ENCODE data around the gene ENO2. TPM values are rescaled to one million over a fixed set of nuclear protein-coding genes. Genes with fewer than 3 reads are reported as not detected.
A peak's percentile ranks its signal among the peaks of the same experiment; 100 is the strongest.
"Not testable (repeated sequence)": the region's sequence is repeated elsewhere in the genome, so short reads cannot be mapped to it uniquely, and the experiment has no call there.

ENO2 gene
- total RNA-seq: 10 to 100 TPM; 83.5 to 97.4 (median 85.2) TPM

DNA sequence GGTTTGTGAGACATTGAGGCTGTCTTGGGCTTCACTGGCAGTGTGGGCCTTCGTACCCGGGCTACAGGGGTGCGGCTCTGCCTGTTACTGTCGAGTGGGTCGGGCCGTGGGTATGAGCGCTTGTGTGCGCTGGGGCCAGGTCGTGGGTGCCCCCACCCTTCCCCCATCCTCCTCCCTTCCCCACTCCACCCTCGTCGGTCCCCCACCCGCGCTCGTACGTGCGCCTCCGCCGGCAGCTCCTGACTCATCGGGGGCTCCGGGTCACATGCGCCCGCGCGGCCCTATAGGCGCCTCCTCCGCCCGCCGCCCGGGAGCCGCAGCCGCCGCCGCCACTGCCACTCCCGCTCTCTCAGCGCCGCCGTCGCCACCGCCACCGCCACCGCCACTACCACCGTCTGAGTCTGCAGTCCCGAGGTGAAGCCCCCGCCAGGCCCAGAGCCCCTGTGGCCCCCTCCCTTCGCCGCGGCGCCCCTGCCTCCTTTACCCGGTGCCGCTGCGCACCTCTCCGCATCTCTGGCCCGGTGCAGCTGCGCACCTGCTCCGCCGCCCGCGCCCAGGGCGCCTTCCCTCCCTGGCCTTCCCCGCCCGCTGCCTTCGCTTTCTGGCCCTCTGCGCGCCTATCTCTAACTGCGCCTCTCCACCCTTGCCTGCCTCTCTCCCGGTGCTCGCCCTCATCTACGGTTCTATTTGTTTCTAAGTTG, at the start of gene ENO2:
ENO2 (plus strand) TSS at position 335 of the 701 bp plus-strand sequence. CDS start 1,253 bp downstream, outside the sequence.
- DNase-seq: peak; percentile 85
- no peaks in the 10 kb centered on the region for H3K27me3 Mint-ChIP-seq (ENCODE audit: low read depth)

DNA sequence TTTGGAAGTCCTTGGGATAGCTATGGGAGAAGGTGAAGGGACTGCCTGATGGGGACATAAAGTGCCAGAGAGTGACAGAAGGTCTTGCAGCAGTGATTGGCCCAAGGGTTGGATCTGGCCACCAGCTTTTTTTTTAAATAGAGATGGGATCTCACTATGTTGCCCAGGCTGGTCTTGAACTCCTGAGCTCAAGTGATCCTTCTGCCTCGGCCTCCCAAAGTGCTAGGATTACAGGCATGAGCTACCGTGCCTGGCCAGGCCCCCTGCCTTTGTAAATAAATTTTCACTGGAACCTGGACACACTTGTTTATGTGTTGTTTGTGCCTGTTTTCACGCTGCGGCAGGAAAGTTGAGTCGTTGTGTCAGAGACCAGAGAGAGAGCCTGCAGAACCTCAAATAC, 49.1 kb upstream of the ENO2 start:
- H3K4me3 Mint-ChIP-seq: peak overlapping the region; percentile 29
- H3K27me3 Mint-ChIP-seq (ENCODE audit: low read depth); H3K9me3 Mint-ChIP-seq; ATAC-seq; DNase-seq: not testable (repeated sequence)
- peaks cover 57% of the 10 kb centered on the region for H3K36me3 Mint-ChIP-seq (ENCODE audit: insufficient read depth)
- H3K4me1 Mint-ChIP-seq (ENCODE audit: low read depth): peaks cover 26% of the 10 kb centered on the region

More for the DNA sequence above, at the start of gene ENO2:
- Mint-ChIP-seq H3K9me3 (no peaks in the 10 kb centered on the region), H3K4me3 (peak within 1 kb of the TSS; percentile 92), H3K4me1 (ENCODE audit: low read depth) (peaks cover 31% of the 10 kb centered on the region), H3K36me3 (ENCODE audit: insufficient read depth) (peaks cover 9% of the 10 kb centered on the region)
- ATAC-seq: peak; percentile 96

DNA sequence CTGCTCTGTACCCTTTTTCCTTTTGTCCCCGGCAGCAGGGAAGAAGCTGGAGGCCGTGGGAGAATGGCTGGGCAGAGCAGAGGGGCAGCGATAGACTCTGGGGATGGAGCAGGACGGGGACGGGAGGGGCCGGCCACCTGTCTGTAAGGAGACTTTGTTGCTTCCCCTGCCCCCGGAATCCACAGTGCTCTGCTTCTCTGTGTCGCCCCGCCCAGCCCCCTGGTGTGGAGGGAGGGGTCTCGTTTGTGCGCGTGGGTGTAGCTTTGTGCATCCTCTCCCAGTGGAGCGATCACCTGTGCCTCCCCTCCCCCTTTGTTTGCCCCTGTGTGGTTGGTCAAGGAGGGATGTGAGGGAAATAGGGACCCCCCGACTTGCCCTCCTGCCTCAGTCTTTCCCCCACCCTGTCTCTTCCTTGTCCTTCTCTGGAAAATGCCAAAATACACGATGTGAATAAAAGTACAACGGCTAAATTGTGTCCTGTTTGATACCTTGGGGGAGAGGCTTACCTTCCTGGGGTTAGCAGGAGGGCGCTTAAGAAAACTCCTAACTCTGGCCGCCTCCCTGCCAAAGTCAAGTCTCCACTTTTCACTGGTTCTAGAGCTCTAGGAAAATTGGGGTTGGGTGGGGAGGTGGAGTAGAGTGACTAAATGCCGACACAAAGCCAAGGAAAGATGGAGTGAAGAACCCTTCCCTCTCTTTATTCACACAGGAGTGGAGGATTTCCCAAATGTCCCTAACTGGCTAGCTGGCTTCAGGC, 48.0 kb upstream of the ENO2 start:
- Mint-ChIP-seq H3K27me3 (ENCODE audit: low read depth) (no peaks in the 10 kb centered on the region), H3K4me3 (peak overlapping the region; percentile 93), H3K4me1 (ENCODE audit: low read depth) (peaks cover 36% of the 10 kb centered on the region), H3K9me3 (no peaks in the 10 kb centered on the region), H3K36me3 (ENCODE audit: insufficient read depth) (peaks cover 54% of the 10 kb centered on the region)
- DNase-seq (no peak), ATAC-seq (no peak)

DNA sequence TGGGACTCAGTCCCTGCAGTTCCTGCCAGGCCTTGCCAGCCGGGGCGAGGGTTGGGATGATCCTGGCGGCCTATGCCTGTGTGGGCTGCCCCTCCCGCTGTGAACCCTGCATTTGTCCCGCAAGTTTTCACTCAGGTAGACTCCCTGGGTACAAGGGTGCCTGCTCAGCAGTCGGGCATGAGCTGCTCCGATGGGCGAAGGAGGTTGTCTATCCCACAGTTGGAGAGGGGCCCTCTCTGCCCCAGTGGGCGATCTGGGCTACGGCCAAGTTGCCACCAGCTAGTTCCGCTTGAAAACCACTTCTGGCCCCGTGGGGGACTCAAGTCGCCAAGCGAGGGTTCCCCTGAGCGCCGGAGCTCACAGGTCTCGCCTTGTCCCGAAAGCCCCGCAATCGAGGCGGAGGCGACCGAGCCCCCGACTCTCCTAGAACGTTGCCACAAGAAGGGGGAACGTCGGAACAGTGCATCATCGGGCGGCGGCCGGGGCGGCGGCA, 47.4 kb upstream of the ENO2 start:
- Mint-ChIP-seq H3K4me3 (peak overlapping the region; percentile 93), H3K36me3 (ENCODE audit: insufficient read depth) (peaks cover 51% of the 10 kb centered on the region), H3K27me3 (ENCODE audit: low read depth) (no peaks in the 10 kb centered on the region), H3K9me3 (no peaks in the 10 kb centered on the region), H3K4me1 (ENCODE audit: low read depth) (peaks cover 42% of the 10 kb centered on the region)
- ATAC-seq (peak; percentile 1 to 3), DNase-seq (no peak)

DNA sequence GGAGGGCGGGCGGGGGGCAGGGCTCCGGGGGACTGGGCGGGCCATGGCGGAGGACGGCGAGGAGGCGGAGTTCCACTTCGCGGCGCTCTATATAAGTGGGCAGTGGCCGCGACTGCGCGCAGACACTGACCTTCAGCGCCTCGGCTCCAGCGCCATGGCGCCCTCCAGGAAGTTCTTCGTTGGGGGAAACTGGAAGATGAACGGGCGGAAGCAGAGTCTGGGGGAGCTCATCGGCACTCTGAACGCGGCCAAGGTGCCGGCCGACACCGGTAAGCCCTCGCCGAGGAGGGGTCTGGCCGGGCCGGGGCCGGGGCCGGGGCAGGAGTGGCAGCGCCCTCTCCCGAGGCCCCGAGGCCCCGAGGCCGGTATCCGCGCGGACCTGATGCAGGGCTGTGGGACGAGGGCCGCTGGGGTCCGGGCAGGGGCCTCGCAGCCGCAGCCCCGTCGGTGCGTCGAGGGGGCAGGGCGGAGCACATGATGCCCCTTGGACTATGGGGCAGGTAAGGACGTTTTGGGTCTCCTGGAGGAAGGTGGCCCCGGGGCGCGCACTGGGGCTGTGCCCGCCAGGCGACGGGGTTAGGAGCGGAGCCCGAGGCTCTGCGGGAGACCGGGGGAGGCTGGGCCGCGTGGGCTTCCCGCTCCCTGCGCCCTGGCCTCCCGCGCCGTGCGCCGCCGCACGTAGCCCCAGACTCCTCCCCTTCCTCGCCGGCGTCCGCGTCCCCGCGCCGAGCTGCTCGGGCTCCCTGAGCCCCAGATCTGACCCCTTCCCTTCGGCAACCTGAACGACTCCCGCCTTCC, 46.8 kb upstream of the ENO2 start, which contains the start of gene TPI1:
TPI1 (plus strand) TSS at position 119 of the 798 bp plus-strand sequence; CDS start at position 155, 36 bp downstream.
- DNase-seq (peak; percentile 78), ATAC-seq (peak; percentile 79 to 81)
- no peaks in the 10 kb centered on the region for H3K9me3 Mint-ChIP-seq
- H3K4me3 Mint-ChIP-seq: peak within 1 kb of the TSS; percentile 95
- peaks cover 49% of the 10 kb centered on the region for H3K4me1 Mint-ChIP-seq (ENCODE audit: low read depth)
- peaks cover 47% of the 10 kb centered on the region for H3K36me3 Mint-ChIP-seq (ENCODE audit: insufficient read depth)
- H3K27me3 Mint-ChIP-seq (ENCODE audit: low read depth): no peaks in the 10 kb centered on the region

DNA sequence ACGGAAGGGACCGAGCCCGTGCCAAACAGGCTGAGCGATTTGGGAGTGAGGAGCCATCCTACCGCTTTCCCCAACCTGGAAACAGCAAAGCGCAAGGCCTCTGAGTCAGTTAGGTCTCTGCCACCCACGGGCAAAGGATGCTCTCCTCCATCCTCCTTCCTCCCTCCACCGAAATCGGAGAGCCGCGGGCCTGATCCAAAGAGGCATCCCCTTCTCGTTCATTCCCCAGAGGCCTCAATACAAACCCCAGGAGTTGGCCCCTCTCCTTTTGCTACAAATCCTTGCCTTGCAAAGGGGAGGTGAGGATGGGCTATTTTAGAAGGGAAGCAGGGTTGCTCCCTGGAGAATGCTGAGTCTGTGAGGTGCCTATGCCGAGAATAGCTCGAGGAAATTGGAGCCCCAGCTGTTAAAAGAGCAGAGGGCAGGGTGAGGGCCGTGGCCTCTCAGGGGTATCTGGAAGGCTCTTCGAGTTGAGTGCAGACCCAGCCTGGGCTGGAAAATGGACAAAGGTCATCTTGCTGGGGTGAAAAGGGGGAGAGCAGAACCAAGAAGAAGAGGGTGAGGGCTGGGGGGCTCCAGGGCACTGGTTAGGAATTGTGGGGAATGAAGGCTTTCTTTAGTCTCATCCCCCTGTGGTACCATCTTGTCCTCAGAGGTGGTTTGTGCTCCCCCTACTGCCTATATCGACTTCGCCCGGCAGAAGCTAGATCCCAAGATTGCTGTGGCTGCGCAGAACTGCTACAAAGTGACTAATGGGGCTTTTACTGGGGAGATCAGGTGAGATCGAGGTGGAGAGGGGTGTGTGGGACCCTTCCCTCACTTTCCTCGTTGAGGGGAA, 46.0 kb upstream of the ENO2 start:
- Mint-ChIP-seq H3K36me3 (ENCODE audit: insufficient read depth) (peaks cover 44% of the 10 kb centered on the region), H3K4me3 (peak overlapping the region; percentile 95), H3K27me3 (ENCODE audit: low read depth) (no peaks in the 10 kb centered on the region), H3K4me1 (ENCODE audit: low read depth) (peaks cover 50% of the 10 kb centered on the region), H3K9me3 (no peaks in the 10 kb centered on the region)
- DNase-seq: peak; percentile 38
- peak in 1 of 2 donors; percentile 1 for ATAC-seq

DNA sequence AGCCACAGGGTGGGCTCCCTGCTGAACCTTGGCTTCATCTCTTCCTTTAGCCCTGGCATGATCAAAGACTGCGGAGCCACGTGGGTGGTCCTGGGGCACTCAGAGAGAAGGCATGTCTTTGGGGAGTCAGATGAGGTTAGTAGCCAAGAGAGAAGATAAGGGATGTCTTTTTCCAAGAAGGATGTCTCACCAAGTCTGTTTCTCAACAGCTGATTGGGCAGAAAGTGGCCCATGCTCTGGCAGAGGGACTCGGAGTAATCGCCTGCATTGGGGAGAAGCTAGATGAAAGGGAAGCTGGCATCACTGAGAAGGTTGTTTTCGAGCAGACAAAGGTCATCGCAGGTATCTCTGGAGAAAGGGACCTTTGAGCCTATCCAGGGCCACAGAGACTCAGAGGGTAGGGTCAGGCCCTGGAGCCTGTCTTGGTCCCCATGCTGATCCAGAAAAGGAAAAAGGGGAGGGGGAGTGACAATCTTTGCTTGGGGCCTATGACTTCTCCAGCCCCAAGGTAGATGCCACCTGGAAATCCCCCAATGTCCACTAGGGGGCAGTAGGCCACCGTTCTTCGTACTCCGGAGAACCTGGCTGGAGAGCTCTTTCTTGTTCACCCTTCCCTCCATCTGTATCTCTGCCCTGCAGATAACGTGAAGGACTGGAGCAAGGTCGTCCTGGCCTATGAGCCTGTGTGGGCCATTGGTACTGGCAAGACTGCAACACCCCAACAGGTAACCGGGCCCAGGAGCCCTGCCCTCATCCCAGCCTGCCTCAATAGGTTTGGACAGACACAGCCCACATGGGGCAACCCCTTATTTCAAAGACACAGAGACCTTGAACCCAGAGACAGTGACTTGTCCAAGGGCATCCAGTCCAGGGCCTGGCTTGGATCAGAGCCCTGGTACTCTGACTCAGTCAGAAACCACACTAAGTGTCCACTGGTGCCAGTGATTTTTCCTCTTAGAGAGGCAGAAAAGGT, 45.0 kb upstream of the ENO2 start:
- ATAC-seq (no peak), DNase-seq (peak; percentile 88)
- H3K36me3 Mint-ChIP-seq (ENCODE audit: insufficient read depth): peaks cover 41% of the 10 kb centered on the region
- H3K4me1 Mint-ChIP-seq (ENCODE audit: low read depth): peaks cover 53% of the 10 kb centered on the region
- no peaks in the 10 kb centered on the region for H3K9me3 Mint-ChIP-seq
- H3K27me3 Mint-ChIP-seq (ENCODE audit: low read depth): no peaks in the 10 kb centered on the region
- H3K4me3 Mint-ChIP-seq: peak overlapping the region; percentile 95

DNA sequence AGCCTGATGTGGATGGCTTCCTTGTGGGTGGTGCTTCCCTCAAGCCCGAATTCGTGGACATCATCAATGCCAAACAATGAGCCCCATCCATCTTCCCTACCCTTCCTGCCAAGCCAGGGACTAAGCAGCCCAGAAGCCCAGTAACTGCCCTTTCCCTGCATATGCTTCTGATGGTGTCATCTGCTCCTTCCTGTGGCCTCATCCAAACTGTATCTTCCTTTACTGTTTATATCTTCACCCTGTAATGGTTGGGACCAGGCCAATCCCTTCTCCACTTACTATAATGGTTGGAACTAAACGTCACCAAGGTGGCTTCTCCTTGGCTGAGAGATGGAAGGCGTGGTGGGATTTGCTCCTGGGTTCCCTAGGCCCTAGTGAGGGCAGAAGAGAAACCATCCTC, 44.1 kb upstream of the ENO2 start:
- Mint-ChIP-seq H3K36me3 (ENCODE audit: insufficient read depth) (peaks cover 33% of the 10 kb centered on the region), H3K4me1 (ENCODE audit: low read depth) (peaks cover 53% of the 10 kb centered on the region), H3K4me3 (peak overlapping the region; percentile 49)
- not testable (repeated sequence) for ATAC-seq; H3K9me3 Mint-ChIP-seq; H3K27me3 Mint-ChIP-seq (ENCODE audit: low read depth); DNase-seq

DNA sequence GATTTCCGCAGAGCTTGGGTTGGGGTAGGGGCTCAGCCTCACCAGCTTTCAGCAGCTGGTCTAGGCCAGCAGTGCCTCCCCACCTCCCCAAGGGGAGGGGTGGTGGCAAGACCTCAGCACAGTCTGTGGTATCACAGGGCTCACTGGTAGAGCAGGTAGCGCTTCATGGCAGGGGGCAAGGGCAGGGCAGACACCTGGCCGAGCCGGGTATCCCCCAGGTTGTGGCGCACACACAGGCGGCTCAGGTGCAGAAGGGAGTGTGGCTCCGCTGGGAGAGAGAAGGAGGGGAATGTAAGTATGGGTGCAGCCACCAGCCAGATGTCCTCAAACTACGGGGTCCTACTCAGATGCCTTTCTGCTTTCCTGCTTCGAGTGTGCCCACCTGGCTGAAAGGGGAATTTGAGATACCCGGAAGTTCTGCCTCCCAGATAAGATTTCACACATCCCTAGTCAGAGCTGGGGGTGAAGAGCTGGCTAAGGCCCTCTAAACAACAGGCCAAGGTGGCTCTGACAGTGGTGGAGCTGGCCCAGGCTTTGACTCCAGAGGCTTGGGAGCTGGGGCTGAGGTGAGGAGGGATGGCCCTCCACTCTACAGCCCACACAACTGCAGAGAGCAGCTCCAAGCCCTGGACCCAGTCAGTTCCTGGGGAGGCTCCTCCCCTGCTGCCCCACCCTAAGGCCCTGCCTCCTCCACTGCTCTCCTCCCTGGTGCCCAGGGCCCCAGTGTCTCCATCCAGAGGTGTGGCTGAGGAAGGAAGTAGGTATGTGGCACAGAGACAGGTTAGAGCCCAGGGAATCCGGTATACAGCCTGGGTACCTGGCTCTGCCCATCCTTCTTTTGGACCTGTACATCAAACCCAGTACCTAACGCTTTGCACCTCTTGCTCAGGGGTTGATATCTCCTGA, 43.1 kb upstream of the ENO2 start:
- no peak for DNase-seq
- Mint-ChIP-seq H3K36me3 (ENCODE audit: insufficient read depth) (peaks cover 26% of the 10 kb centered on the region), H3K4me1 (ENCODE audit: low read depth) (peaks cover 53% of the 10 kb centered on the region), H3K27me3 (ENCODE audit: low read depth) (no peaks in the 10 kb centered on the region), H3K9me3 (no peaks in the 10 kb centered on the region), H3K4me3 (peak overlapping the region; percentile 92)
- ATAC-seq: no peak

DNA sequence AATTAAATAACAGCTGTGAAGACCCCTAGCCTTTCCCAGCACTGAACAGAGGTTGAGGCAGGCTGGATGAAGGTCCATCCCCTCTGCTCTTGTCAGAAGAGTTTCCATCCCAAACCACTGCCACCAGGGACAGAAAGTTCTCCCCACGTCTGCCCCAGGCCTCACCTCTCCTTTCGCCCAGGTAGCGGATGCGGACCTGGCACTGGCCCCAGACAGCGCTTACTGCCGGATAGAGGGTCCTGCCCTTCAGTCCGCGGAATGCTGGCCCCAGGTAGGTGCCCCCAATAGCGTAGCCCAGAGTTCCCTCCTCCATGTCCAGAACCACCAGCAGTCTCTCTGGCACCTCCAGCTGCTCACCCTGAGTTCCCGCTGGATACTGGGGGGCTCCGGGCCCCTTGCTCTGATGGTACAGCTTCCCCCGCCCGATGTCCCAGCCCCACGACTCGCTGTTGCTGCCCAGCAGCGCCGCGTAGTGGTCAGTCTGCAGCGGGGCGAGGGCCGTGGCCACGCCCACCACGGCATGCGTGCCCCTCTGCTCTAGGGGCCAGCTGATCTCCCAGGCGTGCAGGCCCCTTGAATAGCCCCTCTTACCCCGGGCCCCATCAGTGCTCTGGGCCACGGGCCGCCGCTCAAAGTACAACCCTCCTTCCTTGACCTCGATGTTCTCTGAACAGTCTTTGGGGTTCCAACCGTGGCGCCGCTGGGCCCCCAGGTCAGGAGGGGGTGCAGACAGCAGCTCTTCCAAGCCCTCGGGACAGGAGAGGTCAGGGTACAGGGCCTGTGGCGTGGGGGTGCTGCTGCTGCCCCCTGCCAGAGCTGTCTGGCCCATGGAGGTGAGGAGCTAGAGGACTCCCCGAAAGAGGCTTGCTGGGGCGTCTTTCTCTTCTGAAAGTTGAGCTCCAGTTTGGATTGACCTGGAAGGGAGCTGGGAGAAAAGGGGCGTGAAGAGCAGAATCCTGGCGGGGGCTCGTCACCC, 42.0 kb upstream of the ENO2 start:
- Mint-ChIP-seq H3K4me1 (ENCODE audit: low read depth) (peaks cover 47% of the 10 kb centered on the region), H3K36me3 (ENCODE audit: insufficient read depth) (peaks cover 26% of the 10 kb centered on the region)

More for the DNA sequence above, 42.0 kb upstream of the ENO2 start:
- DNase-seq (peak; percentile 82), ATAC-seq (peak; percentile 39 to 42)
- Mint-ChIP-seq H3K27me3 (ENCODE audit: low read depth) (no peaks in the 10 kb centered on the region), H3K9me3 (no peaks in the 10 kb centered on the region), H3K4me3 (peak overlapping the region; percentile 92)

Data from activated T-cell treated with anti-CD3 and anti-CD28 coated beads, Interleukin-2, amount 50 U/mL, for 4 hours (primary cell).